WERI-Rb-1 (cell line): Measurements from ENCODE around the gene WDR27.

Experiments
- DNase-seq: peaks from one replicate; pipeline ENCODE4 v3.0.0-alpha.2; 2020
- H3K27ac ChIP-seq: fragments of 250-450 bp; sonication (Bioruptor Pico); 2 replicates; pipeline ENCODE4 v1.5.1; 2020; ENCODE audit warnings: mild to moderate bottlenecking, moderate library complexity
- H3K27me3 ChIP-seq: fragments of 250-450 bp; sonication (Bioruptor Pico); 2 replicates; pipeline ENCODE4 v1.5.1; 2021; ENCODE audit warnings: mild to moderate bottlenecking, low read depth, moderate library complexity; ENCODE audit not compliant: insufficient read depth, severe bottlenecking
- H3K36me3 ChIP-seq: fragments of 250-450 bp; sonication (Bioruptor Pico); 2 replicates; pipeline ENCODE4 v1.5.1; 2020; ENCODE audit warnings: mild to moderate bottlenecking, moderate library complexity
- H3K4me3 ChIP-seq: 2 replicates; pipeline ENCODE4 v1.5.1; 2011; ENCODE audit warnings: low read depth, mild to moderate bottlenecking, control low read depth, low read length
- H3K9me3 ChIP-seq: fragments of 250-450 bp; sonication (Bioruptor Pico); 2 replicates; pipeline ENCODE4 v1.5.1; 2021; ENCODE audit warnings: mild to moderate bottlenecking, moderate library complexity; ENCODE audit not compliant: severe bottlenecking
- TF ChIP-seq, protein P1 (sequence below): IDR thresholded peaks from 2 replicates; pipeline ENCODE4 v1.5.1; 2011; ENCODE audit warnings: low read depth, mild to moderate bottlenecking, control low read depth, inconsistent platforms, low read length

WDR27 gene

DNA sequence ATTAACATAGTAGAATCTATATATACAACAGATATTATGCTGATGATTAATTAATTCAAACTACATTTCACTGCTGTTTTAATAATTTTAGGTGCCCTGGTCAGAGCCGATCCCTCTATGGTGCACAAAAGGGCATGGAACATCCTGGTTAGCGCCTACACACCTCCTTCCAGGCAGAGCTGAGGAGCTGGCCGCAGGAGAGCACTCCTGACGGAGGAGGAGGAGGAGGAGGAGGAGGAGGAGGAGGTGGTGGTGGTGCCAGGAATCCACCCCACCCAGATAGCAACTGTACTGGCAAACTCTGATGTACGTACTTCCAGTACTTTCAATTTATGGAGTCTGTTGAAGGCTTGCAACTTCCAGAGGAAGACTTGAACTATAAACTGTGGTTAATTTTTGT is 244.1 kb downstream of the WDR27 start:
- H3K4me3 ChIP-seq: no peak overlapping the region
- no peaks in the 10 kb centered on the region for H3K36me3 ChIP-seq
- no peaks in the 10 kb centered on the region for H3K27me3 ChIP-seq
- no peaks in the 10 kb centered on the region for H3K9me3 ChIP-seq
- no peak overlapping the region for H3K27ac ChIP-seq
- DNase-seq: no peak
- TF ChIP-seq, protein P1, sequence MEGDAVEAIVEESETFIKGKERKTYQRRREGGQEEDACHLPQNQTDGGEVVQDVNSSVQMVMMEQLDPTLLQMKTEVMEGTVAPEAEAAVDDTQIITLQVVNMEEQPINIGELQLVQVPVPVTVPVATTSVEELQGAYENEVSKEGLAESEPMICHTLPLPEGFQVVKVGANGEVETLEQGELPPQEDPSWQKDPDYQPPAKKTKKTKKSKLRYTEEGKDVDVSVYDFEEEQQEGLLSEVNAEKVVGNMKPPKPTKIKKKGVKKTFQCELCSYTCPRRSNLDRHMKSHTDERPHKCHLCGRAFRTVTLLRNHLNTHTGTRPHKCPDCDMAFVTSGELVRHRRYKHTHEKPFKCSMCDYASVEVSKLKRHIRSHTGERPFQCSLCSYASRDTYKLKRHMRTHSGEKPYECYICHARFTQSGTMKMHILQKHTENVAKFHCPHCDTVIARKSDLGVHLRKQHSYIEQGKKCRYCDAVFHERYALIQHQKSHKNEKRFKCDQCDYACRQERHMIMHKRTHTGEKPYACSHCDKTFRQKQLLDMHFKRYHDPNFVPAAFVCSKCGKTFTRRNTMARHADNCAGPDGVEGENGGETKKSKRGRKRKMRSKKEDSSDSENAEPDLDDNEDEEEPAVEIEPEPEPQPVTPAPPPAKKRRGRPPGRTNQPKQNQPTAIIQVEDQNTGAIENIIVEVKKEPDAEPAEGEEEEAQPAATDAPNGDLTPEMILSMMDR: no peak

DNA sequence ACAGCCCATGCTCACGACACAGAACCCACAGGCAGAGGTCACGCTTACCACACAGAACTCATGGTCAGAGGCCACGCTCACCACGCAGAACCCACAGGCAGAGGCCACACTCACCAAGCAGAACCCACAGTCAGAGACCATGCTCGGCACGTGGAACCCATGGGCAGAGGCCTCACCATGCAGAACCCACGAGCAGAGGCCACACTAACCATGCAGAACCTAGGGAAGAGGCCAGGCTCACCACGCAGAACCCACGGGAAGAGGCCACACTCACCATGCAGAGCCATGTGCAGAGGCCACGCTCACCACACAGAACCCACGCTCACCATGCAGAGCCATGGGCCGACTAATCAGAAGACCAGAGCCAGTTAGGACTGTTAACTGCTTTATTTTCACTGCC is 245.0 kb downstream of the WDR27 start:
- Histone ChIP-seq H3K36me3 (no peaks in the 10 kb centered on the region), H3K9me3 (no peaks in the 10 kb centered on the region), H3K4me3 (no peak overlapping the region), H3K27ac (no peak overlapping the region), H3K27me3 (no peaks in the 10 kb centered on the region)
- no peak for DNase-seq
- TF ChIP-seq, protein P1: no peak

GRCh38 chr6:169455470-169455869 is 246.4 kb downstream of the WDR27 start:
- TF ChIP-seq, protein P1: no peak
- no peak for DNase-seq
- Histone ChIP-seq H3K27me3 (no peaks in the 10 kb centered on the region), H3K9me3 (no peaks in the 10 kb centered on the region), H3K27ac (no peak overlapping the region), H3K36me3 (no peaks in the 10 kb centered on the region), H3K4me3 (no peak overlapping the region)

- Histone ChIP-seq H3K9me3 (no peaks in the 10 kb centered on the region), H3K4me3 (no peak overlapping the region), H3K27me3 (no peaks in the 10 kb centered on the region), H3K36me3 (no peaks in the 10 kb centered on the region), H3K27ac (no peak overlapping the region)
- no peak for DNase-seq
- TF ChIP-seq, protein P1: no peak
Measured at GRCh38 chr6:169454872-169455204, 247.0 kb downstream of the WDR27 start.

DNA sequence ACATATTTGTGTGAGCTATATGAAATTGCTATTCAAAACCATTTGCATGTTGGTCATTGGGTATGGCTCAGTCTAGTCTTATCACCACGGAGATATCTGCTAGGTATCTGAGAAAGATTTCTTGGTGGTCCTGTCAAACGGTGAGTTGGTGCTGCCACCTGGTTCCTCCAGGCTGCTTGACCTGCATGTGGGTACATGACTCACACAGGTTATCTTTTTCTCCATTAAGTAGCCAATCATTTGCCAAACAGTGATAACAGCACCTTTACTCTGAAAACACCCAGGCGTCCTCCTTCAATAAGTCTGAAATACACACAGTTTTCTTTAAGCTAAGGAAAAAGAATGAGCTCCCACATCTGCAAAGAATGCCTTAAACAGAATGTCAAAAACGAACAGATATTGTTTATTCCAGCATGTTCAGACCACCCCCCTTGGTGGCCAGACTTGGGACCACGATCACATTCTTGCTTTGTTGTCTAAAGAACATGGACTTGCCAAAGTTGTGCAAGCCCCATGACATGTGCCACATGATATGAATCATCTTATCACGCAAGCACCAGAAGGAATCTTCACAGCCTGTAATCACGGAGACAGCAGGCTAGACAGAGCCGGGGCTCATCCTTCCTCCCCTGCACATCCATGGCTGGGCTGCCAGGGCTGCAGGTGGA is 247.5 kb downstream of the WDR27 start:
- Histone ChIP-seq H3K9me3 (no peaks in the 10 kb centered on the region), H3K27ac (no peak overlapping the region), H3K27me3 (no peaks in the 10 kb centered on the region), H3K36me3 (no peaks in the 10 kb centered on the region), H3K4me3 (no peak overlapping the region)
- TF ChIP-seq, protein P1: no peak
- no peak for DNase-seq
